ENCODE measurements around the gene EAF1. TPM values are rescaled to one million over a fixed set of nuclear protein-coding genes. Genes with fewer than 3 reads are reported as not detected.
A peak's percentile ranks its signal among the peaks of the same experiment; 100 is the strongest.

EAF1 gene
- total and polyA plus RNA-seq, 2 donors (not counting 1 experiment from before 2014, with no cell fraction given): 11.1 to 22.6 TPM

- Histone ChIP-seq H3K27ac (ENCODE audit: insufficient read depth, low read length) (no peak overlapping the region), H3K36me3 (ENCODE audit: control insufficient read depth, insufficient read depth, low read length) (no peaks in the 10 kb centered on the region), H3K4me3 (replicated peaks in 1 of 4; ENCODE audit: control extremely low read depth in 1 of 4, insufficient read depth in 1 of 4, low read depth in 3 of 4, low read length in 4 of 4) (no peak overlapping the region), H3K79me2 (ENCODE audit: control insufficient read depth, insufficient read depth, low read length) (no peaks in the 10 kb centered on the region), H3K27me3 (ENCODE audit: control insufficient read depth, insufficient read depth, low read length) (no peaks in the 10 kb centered on the region), H3K9ac (ENCODE audit: insufficient read depth, low read length) (no peak overlapping the region), H3K4me2 (ENCODE audit: extremely low read depth, insufficient read depth, low read length) (no peak overlapping the region), H2AFZ (ENCODE audit: low read length) (no peak overlapping the region), H3K4me1 (ENCODE audit: control insufficient read depth, extremely low read depth, insufficient read depth, low read length) (no peaks in the 10 kb centered on the region), H4K20me1 (ENCODE audit: control insufficient read depth, extremely low read depth, insufficient read depth, low read length) (no peaks in the 10 kb centered on the region), H3K9me3 (ENCODE audit: control insufficient read depth, insufficient read depth, low read depth, low read length) (no peaks in the 10 kb centered on the region)
- peak in 1 of 2 donors; percentile 27 for DNase-seq (ENCODE audit: low read depth in 2 of 2)
- TF ChIP-seq CTCF (conservative IDR thresholded peaks at IDR 0.05 in 1 of 2, IDR thresholded peaks at IDR 0.05 in 1 of 2; ENCODE audit: low read depth in 1 of 2, low read length in 2 of 2): no peak
- TF ChIP-seq EZH2 (IDR thresholded peaks at IDR 0.05; ENCODE audit: low read length, missing control alignments): no peak
These were observed 49.0 kb downstream of the EAF1 start for GRCh38 chr3:15476378-15476777.

GRCh38 chr3:15477951-15478639, 50.7 kb downstream of the EAF1 start:
- no peaks in the 10 kb centered on the region for H4K20me1 ChIP-seq (ENCODE audit: control insufficient read depth, extremely low read depth, insufficient read depth, low read length)
- no peaks in the 10 kb centered on the region for H3K9me3 ChIP-seq (ENCODE audit: control insufficient read depth, insufficient read depth, low read depth, low read length)
- H3K4me2 ChIP-seq (ENCODE audit: extremely low read depth, insufficient read depth, low read length): no peak overlapping the region
- H3K4me1 ChIP-seq (ENCODE audit: control insufficient read depth, extremely low read depth, insufficient read depth, low read length): no peaks in the 10 kb centered on the region
- DNase-seq (ENCODE audit: low read depth in 2 of 2): no peak
- no peak for TF ChIP-seq CTCF (conservative IDR thresholded peaks at IDR 0.05 in 1 of 2, IDR thresholded peaks at IDR 0.05 in 1 of 2; ENCODE audit: low read depth in 1 of 2, low read length in 2 of 2)
- TF ChIP-seq EZH2 (IDR thresholded peaks at IDR 0.05; ENCODE audit: low read length, missing control alignments): no peak
- H3K4me3 ChIP-seq (replicated peaks in 1 of 4; ENCODE audit: control extremely low read depth in 1 of 4, insufficient read depth in 1 of 4, low read depth in 3 of 4, low read length in 4 of 4): no peak overlapping the region
- H3K27me3 ChIP-seq (ENCODE audit: control insufficient read depth, insufficient read depth, low read length): no peaks in the 10 kb centered on the region
- H3K36me3 ChIP-seq (ENCODE audit: control insufficient read depth, insufficient read depth, low read length): no peaks in the 10 kb centered on the region
- no peak overlapping the region for H2AFZ ChIP-seq (ENCODE audit: low read length)
- H3K27ac ChIP-seq (ENCODE audit: insufficient read depth, low read length): no peak overlapping the region
- no peaks in the 10 kb centered on the region for H3K79me2 ChIP-seq (ENCODE audit: control insufficient read depth, insufficient read depth, low read length)
- H3K9ac ChIP-seq (ENCODE audit: insufficient read depth, low read length): no peak overlapping the region

GRCh38 chr3:15478640-15478979, 51.2 kb downstream of the EAF1 start:
- no peaks in the 10 kb centered on the region for H3K9me3 ChIP-seq (ENCODE audit: control insufficient read depth, insufficient read depth, low read depth, low read length)
- H3K27ac ChIP-seq (ENCODE audit: insufficient read depth, low read length): no peak overlapping the region
- H3K79me2 ChIP-seq (ENCODE audit: control insufficient read depth, insufficient read depth, low read length): no peaks in the 10 kb centered on the region
- no peak overlapping the region for H3K4me3 ChIP-seq (replicated peaks in 1 of 4; ENCODE audit: control extremely low read depth in 1 of 4, insufficient read depth in 1 of 4, low read depth in 3 of 4, low read length in 4 of 4)
- TF ChIP-seq EZH2 (IDR thresholded peaks at IDR 0.05; ENCODE audit: low read length, missing control alignments): no peak
- no peak for TF ChIP-seq CTCF (conservative IDR thresholded peaks at IDR 0.05 in 1 of 2, IDR thresholded peaks at IDR 0.05 in 1 of 2; ENCODE audit: low read depth in 1 of 2, low read length in 2 of 2)
- no peak overlapping the region for H3K4me2 ChIP-seq (ENCODE audit: extremely low read depth, insufficient read depth, low read length)
- no peaks in the 10 kb centered on the region for H3K27me3 ChIP-seq (ENCODE audit: control insufficient read depth, insufficient read depth, low read length)
- H3K36me3 ChIP-seq (ENCODE audit: control insufficient read depth, insufficient read depth, low read length): no peaks in the 10 kb centered on the region
- H3K9ac ChIP-seq (ENCODE audit: insufficient read depth, low read length): no peak overlapping the region
- DNase-seq (ENCODE audit: low read depth in 2 of 2): no peak
- no peak overlapping the region for H2AFZ ChIP-seq (ENCODE audit: low read length)
- H3K4me1 ChIP-seq (ENCODE audit: control insufficient read depth, extremely low read depth, insufficient read depth, low read length): no peaks in the 10 kb centered on the region
- H4K20me1 ChIP-seq (ENCODE audit: control insufficient read depth, extremely low read depth, insufficient read depth, low read length): no peaks in the 10 kb centered on the region
